IPS DF 19.7 (cell line): ENCODE results near the gene GPC6.

Source experiments
- DNase-seq: peaks from one replicate; pipeline ENCODE4 v3.0.0-alpha.2; 2013; ENCODE audit warnings: low read depth, low spot score

Gene GPC6

DNA sequence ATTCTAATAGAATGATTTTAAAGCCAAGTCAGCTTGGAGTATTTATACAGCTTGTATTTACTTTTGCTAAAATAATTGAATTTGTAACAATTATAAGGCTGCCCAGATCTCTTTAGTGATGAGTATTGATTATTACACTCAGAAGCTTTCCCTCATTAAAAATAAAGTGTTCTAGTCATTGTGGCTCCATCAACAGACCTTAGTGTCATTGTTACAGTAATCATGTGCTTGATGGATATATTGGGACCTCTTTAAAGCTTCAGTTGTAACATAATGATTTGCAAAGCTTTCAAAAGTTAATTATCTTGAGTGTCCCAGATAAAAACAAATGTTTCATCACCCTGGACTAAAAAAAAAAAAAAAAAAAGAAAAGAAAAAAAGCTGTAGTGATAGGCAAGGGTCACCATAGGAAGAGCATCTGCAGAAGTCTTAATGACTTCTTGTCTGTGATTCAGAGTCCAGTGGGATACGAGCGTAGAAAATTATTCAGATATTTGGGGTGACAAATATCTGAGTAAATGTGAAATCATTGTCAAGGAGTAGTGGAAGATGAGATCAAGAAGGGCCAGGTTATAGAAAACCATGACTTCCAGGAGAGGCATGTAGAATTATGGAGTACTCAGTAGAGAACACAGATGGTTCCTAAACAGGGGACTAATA, 883.2 kb downstream of the GPC6 start:
- no peak for DNase-seq

DNA sequence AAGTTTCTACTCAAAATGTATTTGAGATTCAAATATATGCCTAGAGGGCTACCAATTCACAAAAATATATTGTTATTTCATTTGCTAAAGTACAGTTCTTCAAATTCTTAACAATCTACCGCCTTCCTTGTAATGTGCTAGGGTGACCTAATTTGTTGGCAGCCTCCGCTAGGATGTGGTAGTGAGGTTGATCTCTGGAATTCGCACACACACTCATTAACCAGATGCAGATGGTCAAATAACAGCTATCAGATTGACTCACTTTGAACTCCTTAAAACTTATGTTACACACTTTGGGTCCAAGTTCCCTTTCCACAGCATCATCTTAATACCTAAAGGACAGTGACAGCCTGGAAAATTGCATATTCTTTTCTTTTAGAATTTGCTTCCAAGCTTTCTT, 885.6 kb downstream of the GPC6 start:
- no peak for DNase-seq

DNA sequence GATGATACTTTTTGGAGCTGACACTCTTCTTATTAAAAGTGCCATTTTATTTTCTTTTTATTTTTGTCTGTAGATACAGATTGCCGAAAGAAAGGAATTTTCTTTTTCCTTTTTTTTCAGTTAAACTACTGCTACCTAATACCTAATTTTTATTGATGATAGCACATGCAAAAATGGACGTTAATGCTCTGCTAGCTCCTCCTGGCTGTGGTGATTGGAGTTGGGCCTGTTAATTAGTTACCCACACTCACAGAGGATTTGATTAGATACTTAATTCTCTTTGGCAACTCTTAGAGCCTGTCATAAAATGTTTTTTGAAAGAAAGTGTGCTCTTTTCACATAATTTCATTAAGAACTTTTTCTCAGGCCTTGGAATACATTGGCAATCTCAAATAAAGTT, 886.1 kb downstream of the GPC6 start:
- no peak for DNase-seq

DNA sequence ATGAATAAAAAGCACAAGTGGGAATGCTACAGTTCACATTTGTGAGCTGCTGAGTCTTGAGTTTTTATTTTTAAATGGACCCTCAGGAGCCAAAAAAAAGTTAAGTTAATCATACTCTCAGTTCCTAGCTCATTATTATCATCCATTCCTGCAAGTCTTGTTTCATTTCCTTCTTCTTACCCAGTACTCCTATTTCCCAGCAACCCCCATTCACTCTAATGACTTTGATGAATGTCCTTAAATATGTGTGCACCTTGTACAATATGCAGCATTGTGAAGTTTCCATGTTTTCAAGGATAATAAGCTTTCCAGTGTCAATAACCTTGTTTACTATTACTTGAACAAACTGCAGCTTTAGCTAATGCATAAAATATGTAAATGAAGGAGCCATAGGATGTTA, 886.6 kb downstream of the GPC6 start:
- DNase-seq = no peak

DNA sequence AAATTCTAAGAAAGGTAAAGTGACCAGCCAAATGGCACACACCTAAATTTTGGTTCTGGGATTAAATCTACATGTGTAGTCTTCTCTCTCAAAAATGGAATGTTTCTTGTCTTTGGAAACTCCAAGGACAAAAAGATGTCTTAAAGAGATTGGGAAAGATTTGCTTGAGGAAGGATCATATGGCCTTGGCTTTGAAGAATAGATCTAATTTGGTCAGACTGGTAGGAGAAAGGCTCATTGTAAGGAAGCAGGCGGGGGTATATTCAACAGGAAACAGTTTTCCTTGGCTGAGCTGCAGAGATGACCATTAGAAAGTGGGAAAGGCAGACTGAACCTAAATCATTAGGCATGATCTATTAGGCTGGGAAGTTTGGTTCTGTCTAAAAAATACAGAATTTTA, 887.6 kb downstream of the GPC6 start:
- no peak for DNase-seq

DNA sequence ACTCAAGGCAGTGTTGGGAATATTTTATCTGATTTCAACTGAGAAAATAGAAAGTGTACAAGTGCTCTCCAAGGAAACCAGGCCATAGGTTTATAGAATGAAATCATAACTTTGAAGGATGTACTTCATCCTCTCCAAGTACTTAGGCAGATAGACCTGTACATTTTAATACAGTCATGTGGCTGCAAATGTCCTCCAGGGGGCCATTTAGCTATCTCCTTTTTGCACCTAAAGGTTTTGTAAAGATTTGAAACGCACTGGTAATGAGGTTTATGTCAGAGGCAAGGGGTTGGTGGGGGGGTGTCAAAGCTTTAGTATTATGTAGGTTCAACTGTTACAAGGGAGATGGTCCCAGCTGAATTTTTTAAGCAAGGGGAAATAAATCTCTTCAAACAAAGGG, 888.4 kb downstream of the GPC6 start:
- no peak for DNase-seq

DNA sequence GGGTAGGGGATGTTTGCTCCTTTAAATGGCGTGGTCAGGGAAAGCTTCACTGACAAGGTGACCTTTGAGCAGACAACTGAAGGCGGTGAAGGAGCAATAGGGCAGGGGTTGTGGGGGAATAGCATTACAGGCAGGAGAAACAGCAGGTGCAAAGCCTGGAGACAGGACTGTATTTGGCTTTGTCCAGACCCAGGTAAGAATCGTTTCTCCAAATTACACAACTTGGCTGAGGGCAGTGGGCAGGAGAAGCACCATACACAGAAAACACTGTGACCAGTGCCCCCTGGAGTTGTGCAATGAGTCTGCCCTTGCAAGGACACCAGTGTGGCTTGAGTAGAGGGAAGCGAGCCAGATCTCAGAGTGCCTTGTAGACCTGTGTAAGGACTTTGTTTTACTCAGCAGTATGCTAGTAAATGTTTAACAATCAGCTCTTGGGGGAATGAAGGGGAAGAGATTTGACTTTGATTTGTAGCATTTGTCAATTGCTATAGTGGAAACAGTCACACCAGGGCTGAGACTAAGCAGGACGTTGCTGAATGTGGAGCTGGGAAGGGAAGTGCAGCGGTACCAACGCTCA, 892.8 kb downstream of the GPC6 start:
- no peak for DNase-seq

DNA sequence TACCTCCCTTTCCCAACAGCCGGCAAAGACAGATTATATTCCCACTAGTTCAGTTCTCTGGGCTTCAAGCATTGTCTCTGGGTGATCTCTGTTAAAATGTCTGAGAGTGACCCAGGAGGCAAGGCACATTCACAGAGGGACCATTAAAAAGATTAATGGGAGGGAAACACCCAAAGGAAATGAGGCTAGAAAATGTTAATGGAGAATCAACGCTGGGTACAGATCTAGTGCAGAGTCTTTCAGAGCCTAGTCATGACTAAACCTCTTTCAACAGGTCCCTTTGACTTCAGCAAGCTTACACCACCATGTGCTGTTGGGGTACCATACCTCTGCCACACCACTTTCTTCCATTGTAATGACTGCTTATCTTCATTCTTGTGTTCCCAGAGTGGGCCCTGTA, 894.3 kb downstream of the GPC6 start:
- DNase-seq = no peak

DNA sequence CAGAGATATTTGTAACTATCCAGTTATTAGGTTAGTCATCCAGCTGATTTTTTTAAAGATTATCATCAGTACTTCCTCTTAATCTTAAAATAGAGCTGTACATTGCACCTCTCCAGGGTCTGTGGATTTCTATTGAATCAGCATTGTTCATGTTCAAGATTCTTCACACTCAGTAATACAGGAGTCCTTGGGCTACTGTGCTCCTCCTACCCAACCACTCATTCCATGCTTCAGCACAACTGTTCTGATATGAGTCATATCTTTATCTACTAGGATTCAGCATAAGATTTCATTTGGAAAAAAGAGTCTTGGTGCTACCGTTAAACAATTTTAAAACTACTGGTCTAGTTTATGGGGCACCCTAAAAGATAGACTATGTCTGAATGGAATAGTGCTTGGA, 895.1 kb downstream of the GPC6 start:
- DNase-seq = no peak

DNA sequence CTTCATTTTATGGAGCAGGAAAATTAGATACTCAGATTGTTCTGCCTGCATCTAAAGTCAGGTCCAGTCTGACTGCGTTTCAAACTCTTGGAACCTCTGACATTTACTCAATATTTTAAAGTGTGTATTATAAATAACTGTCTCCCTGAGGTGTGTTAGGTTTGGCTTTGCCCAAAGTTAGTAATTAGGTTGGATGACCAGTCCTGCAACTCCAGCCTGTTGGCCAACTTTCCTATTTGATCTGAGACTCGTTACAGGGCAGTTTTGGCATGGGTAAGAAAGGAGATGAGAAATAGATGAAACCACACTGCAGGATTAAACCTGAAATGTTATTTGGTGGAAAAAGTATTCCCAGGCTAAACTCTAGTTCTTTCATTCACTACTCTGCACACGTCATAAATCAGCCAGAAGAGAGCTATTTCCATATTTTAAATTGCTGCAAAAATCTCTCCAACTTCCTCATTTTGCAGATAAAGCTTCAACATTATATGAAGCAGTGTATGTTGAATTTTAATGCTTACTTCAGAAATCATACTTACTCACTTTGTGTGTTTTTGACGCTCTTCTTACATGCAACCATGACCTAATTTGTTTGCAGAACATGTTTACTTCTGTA, 895.8 kb downstream of the GPC6 start:
- no peak for DNase-seq

DNA sequence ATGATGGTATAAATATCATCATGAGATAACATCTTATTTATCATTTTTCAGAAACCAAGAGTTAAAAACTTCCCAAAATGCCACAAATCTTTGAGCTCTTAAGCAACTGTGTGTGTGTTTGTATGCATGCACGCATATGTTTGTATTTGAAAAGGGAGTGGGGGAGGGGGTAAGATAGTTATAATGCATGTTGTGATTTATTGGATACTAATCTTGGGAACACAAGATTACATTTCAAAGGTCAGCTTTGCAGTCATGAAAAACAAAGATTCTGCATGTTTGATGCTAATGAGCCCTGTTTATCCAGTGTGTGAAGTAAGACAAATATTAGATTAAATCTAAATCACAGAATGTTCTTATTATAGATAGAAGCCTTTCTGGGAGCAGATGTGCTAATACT, 897.0 kb downstream of the GPC6 start:
- DNase-seq = no peak

DNA sequence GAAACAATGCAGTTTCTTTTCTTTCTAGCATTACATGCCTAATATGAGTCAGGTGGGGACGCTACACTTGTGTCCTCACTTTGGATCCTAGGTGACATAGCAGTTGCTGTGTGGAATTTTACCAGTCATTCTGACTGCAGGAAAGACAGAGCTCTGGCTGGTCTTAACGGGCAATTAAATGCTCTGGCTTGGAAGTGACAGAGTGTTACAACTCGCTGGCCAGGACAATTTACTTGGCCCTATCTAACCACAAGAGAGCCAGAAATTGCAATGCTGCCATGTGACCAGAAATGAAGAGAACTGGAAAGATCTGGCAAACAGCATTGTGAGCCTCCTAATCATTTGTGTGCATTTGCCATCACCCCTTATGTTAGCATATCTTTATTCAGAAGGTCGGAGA, 901.8 kb downstream of the GPC6 start:
- no peak for DNase-seq

DNA sequence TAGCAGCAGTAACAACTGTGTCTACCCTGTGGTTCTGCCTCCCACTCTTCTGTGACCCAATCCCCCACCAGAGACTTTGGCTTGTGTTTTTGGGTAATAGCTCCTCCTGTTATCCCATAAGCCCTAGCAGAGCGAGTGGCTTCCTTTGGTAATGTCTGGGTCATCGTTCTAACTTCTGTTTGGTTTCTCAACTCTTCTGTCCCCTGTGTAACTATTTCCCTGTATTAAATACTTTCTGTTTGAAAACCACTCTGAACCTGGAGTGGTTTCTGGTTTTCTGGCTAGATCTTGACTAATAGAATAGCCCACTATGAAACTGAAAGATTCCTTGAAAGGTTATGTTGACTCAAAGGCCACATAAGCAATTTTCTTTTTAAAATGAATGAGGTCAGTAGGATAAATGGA, 902.9 kb downstream of the GPC6 start:
- DNase-seq = no peak

DNA sequence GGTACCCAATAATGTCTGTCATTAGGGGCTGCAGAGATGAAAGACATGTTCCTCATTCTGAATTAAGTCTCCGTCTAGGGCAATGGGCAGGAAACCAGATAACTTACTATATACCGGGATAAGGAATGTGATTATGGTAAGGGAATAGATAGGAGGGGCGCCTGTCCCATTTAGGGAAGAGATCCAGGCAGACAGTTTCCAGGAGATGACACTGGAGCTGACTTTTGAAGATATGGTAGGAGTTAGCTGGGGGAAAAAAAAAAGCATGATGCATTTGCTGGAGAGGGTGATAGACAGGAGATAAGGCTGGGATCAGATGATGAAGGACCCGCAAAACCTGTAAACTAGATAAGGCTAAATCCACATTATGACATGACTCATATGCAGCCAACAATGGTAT, 912.2 kb downstream of the GPC6 start:
- DNase-seq = no peak

DNA sequence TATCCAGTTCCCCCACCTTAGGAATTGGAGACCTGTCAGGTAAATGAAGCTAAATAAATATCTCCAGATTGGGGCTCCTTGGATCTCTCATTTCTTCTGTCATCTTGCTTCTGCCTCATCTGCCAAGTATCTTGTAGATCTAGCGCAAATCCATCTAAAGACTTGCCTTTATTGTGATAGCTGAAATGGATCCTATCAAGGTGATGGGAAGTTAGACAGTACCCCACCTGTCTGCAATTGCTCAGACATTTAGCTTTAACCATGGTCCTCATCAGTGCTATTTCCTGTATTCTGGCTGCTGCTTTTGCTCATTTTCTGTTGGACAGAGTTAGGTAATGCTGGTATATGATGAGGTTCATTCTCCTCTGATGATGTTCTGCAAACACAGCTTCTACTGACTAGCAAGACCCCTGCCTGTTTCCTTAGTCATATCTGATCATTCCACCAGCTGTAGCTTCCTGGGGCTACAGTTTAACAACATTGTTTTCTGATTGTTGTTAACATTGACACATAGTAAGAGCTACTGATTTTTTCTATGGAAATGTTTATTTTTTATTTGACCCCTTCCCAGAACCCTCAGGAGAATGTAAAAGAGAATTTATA, 912.9 kb downstream of the GPC6 start:
- DNase-seq = no peak

DNA sequence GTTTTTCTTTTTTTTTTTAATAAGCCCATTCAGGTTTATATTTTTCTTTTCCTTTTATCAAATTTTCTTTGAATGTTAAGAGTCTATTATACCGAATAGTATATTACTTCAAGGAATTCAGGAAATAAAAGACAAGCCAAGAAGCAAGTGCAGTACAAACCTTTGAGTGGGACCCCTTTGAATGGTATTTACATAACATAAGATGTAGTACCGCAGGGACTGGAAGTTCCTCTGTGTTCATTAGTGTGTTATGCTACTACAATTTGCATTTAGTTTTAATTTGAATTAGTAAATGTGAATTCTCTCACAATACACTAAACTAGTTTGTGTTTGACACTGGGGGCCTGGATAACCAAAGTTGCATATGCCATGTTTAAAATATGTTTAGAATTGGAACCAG, 913.4 kb downstream of the GPC6 start:
- DNase-seq = no peak

DNA sequence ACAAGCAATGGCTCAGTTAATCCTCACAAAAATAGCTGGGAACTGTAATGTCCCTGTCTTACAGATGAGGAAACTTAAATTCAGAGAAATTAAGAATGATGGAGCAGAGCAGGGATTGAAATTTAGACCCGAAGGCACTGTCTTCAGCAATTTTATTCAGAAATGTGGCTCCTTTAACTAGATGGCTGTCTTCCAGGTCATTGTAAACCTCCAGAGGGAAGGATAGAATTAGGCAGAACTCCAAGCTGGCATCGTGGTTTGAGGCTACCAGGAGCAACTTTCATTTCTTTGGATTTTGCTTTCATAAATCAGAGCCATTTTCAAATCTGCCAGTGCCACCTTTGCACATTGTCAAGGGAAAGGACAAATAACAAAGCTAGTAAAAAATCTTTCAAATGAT, 913.9 kb downstream of the GPC6 start:
- no peak for DNase-seq

DNA sequence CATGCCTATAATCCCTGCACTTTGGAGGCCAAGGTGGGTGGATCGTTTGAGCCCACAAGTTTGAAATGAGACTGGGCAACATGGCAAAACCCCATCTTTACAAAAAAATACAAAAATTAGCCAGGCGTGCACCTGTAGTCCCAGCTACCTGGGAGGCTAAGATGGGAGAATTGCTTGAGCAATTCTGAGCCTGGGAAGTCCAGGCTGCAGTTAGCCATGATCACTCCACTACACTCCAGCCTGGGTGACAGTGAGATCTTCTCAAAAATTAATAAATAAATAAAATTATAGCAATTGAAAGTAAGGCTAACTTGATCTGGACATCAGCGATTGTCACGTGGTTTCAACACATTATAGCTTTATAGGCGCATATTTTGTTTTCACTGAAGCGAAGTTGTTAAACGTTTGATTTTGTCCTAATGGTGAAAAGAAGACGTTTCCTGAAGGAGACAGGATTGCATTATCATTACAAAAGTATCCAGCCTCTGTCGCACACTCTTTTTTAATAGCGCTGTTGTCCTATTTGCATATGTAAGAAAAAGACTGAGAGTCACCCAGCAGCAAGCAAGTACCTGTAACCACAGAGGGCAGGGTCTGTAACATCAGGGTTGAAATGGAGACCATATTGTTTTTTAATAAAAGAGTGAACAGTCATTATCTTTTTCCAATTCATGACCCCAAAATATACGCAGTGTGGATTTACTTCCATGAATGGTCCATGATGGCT, 917.2 kb downstream of the GPC6 start:
- DNase-seq = peak; percentile 64

DNA sequence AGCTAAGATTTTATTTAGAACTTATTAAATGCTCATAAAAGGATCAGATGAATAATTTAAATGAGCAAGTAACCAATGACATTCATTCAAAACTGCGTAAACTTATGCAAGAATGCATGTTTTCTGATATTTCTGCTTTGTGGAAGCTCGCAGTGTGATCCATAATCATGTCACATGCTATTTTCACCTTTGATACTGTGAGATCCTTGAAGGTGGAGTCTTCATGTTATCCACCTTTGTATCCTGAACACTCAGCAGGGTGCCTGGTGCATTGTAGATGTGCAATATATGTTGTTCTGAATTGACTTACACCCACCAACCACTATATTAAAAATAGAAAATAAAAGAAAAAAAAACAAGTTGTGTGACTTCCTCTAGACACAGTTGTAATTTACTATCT, 919.4 kb downstream of the GPC6 start:
- DNase-seq = no peak

DNA sequence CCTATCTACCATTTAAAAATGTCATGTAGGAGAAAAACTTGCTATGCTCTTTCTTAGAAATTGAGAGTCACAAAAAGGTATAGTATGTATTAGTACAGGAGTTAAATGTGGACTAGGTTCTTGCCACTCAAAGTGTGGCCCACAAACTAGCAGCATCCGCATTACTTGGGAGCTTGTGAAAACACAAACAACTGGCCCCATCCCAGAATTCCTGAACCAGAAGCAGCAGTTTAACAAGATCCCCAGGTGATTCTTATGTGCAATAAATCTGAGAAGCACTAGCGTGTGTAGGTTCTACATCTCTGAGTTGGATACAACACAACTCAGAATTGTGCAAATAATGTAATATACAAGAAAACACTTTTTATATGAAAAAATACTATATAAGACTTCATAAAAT, 927.0 kb downstream of the GPC6 start:
- no peak for DNase-seq

DNA sequence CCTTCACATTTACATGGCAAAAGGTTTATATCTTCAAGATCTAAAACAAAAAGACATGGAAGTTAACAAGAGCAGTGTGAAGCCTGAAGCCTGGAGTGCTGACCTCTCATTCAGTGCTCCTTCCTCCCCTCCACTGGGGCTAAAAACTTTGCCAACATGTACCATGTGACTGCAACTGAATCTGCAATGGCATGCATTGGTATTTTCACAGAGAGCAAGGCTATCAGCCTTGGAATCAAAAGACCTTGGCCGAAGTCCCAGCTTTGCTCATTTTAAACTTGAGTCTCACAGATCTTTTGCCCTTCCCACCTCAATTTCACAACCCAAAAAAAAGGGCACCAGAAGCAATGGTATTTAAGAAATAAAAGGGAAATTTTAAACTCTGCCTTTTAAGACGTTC, 927.8 kb downstream of the GPC6 start:
- no peak for DNase-seq

DNA sequence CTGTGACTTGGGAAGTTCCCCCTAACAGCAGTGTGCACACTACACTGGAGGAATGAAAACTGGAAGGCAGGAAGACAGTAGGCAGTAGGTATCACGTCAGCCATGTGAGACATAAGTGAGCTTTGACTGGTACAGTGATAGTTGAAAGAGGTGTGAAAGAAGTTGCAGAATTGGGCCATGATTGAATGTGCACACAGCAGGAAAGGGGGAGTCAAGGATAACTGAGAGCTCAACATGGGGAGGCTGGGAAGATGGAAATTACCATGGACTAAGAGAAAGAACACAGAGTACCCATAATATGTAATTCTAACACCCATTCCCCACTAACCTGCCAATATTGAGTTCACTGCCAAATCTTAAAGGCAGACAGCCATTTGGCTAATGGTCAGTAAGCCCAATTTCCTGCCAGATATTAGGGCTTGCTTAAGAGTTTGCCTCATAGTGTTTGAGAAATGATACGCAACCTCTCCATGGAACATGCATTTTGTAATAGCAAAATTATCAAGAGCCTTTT, 931.2 kb downstream of the GPC6 start:
- no peak for DNase-seq
